Activated T-helper 1 cell treated with anti-CD3 and anti-CD28 coated beads, Interleukin-12 subunit alpha, Interleukin-12 subunit beta, Interleukin-2, Interleukin-4 antibody, amounts not matched to agents 30 ng/mL and 10 ng/mL and 1 ng/mL, durations not matched to agents 14 hours and 24 hours and 36 hours (primary cell): ENCODE data around the gene CCL4. TPM values are rescaled to one million over a fixed set of nuclear protein-coding genes. Genes with fewer than 3 reads are reported as not detected.
A peak's percentile ranks its signal among the peaks of the same experiment; 100 is the strongest.
"Not testable (repeated sequence)": the region's sequence is repeated elsewhere in the genome, so short reads cannot be mapped to it uniquely, and the experiment has no call there.

ENCODE experiments used
- DNase-seq: peaks from one replicate; pipeline ENCODE4 v3.0.0; 2021; ENCODE audit warnings: low spot score
- H3K27ac Mint-ChIP-seq: one replicate; pipeline ENCODE4 v1.8.0; 2021; ENCODE audit warnings: mild to moderate bottlenecking, mixed read lengths
- H3K27me3 Mint-ChIP-seq: one replicate; pipeline ENCODE4 v1.8.0; 2022; ENCODE audit warnings: mild to moderate bottlenecking, moderate library complexity, mixed read lengths; ENCODE audit not compliant: insufficient read depth
- H3K36me3 Mint-ChIP-seq: one replicate; pipeline ENCODE4 v1.8.0; 2021; ENCODE audit warnings: low read depth, mixed read lengths
- H3K4me1 Mint-ChIP-seq: one replicate; pipeline ENCODE4 v1.8.0; 2021; ENCODE audit warnings: low read depth, mixed read lengths
- H3K4me3 Mint-ChIP-seq: one replicate; pipeline ENCODE4 v1.8.0; 2021; ENCODE audit warnings: mild to moderate bottlenecking, moderate library complexity, mixed read lengths
- H3K9me3 Mint-ChIP-seq: one replicate; pipeline ENCODE4 v1.8.0; 2021; ENCODE audit warnings: mixed read lengths
- intact Hi-C: fragments of 100-400 bp; cut with micrococcal nuclease; formaldehyde crosslinking; loops from one replicate; pipeline ENCODE4 v1.15.1; 2024
- total RNA-seq: library from RNA; stranded (reverse); gene quantifications from 2 replicates; pipeline ENCODE4 v1.2.3, GENCODE V29; 2022

CCL4 gene
- total RNA-seq, result 1,230 and 1,243 TPM in 2 replicates

DNA sequence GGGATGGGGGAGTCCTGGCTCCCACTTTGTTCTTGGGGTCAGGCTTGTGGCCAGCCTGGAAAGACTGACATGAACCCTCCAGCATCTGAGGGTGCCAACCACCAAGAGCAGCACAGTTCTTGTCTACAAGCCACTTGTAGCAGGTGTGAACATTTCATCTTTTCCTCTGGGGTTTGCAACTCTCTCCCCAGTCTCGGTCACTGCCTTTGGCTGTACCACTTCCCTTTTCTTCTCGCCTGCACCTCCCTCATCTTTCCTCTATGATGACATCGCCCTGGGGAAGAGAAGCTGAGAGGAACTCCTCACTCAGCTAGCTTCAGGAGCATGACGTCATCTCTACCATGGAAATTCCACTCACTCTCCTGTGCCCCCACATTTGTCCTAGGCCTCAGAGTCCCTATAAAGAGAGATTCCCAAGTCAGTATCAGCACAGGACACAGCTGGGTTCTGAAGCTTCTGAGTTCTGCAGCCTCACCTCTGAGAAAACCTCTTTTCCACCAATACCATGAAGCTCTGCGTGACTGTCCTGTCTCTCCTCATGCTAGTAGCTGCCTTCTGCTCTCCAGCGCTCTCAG is at the start of gene CCL4:
Gene CCL4 (plus strand): TSS at position 427 of the 575 bp plus-strand sequence. CDS start 79 bp downstream, at position 506.
- Mint-ChIP-seq H3K4me3 (peak within 1 kb of the TSS; percentile 88), H3K4me1 (peaks cover 39% of the 10 kb centered on the region), H3K27ac (peak within 1 kb of the TSS; percentile 89), H3K27me3 (peaks cover 16% of the 10 kb centered on the region)
- H3K36me3 Mint-ChIP-seq, H3K9me3 Mint-ChIP-seq, DNase-seq: not testable (repeated sequence)
- intact Hi-C loops, result loop anchor here (1.0 kb wide), 2 partner anchors 13 to 31 kb away; partner anchors contain the start of gene CCL3

DNA sequence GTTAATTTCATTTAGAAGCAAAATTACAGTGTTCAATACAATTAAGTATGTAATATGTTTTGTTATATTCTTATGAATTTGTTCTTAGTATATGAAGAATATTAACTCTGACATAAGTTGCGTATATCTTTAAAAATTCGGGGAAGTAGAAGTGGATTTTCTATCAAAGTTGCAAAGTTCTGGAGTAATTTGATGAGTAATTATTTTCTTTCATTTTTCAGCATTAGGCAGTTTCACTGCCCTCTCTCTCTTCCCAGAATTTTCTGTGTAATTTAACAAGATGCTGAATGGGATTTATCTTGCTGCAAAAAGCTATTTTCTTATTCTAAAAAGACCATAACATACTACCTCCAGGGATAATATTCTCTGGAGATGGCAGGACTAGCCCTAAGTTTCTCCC is 48.5 kb upstream of the CCL4 start:
- Mint-ChIP-seq H3K9me3 (peaks cover 1% of the 10 kb centered on the region), H3K4me1 (no peaks in the 10 kb centered on the region), H3K27me3 (peaks cover 14% of the 10 kb centered on the region), H3K4me3 (no peak overlapping the region), H3K27ac (no peak overlapping the region), H3K36me3 (no peaks in the 10 kb centered on the region)
- intact Hi-C loops, result no loop called here
- no peak for DNase-seq

DNA sequence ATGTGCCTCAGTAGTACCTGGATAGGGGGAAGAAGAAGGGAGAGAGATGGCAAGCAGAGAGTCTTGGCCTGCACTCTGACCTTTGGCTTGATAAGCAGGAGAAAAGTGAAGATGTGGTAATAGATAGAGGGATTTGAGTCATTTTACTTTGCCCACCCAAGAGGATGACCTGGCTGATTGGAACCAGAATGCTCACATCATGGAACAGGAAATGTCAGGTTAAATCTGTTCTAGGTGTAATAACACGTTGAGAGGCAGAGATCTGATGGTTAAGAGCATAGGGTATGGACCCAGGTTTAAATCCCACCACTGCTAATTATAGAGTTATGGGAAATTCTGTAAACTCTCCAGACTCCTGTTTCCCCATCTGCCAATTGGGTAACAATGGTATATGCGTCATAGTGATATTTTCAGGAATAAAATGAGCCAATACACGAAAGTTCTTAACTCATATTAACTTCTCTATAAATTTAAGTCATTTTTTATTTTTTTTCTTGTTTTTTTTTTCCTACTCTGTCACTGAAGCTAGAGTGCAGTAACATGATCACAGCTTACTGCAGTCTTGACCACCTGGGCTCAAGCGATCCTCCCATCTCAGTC is 47.6 kb upstream of the CCL4 start:
- no peak overlapping the region for H3K4me3 Mint-ChIP-seq
- intact Hi-C loops, result no loop called here
- H3K4me1 Mint-ChIP-seq, result no peaks in the 10 kb centered on the region
- no peak overlapping the region for H3K27ac Mint-ChIP-seq
- DNase-seq, result no peak
- H3K36me3 Mint-ChIP-seq, result no peaks in the 10 kb centered on the region
- peaks cover 13% of the 10 kb centered on the region for H3K27me3 Mint-ChIP-seq
- no peaks in the 10 kb centered on the region for H3K9me3 Mint-ChIP-seq

DNA sequence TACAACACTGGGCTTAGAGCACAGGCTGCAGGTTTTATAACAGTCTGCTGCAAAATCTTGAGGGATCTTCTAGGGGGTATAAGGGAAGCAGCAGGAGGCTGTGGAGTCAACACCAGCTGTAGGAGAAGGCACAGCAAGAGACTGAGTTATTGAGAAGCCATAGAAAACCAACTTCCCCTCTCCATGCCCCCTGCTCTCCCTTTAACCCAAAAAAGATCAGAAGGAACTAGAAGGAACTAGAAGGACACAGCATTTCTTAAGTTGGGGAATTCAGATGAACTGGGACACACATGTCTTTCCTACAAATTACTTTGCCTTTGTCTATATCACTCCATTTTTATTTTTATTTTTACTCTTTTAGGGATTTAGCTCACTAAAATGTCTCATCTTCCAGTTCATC is 45.7 kb upstream of the CCL4 start:
- H3K4me1 Mint-ChIP-seq, result no peaks in the 10 kb centered on the region
- H3K27me3 Mint-ChIP-seq, result peaks cover 4% of the 10 kb centered on the region
- no peak overlapping the region for H3K4me3 Mint-ChIP-seq
- H3K27ac Mint-ChIP-seq, result no peak overlapping the region
- DNase-seq, result no peak
- no peaks in the 10 kb centered on the region for H3K36me3 Mint-ChIP-seq
- intact Hi-C loops, result no loop called here
- no peaks in the 10 kb centered on the region for H3K9me3 Mint-ChIP-seq

DNA sequence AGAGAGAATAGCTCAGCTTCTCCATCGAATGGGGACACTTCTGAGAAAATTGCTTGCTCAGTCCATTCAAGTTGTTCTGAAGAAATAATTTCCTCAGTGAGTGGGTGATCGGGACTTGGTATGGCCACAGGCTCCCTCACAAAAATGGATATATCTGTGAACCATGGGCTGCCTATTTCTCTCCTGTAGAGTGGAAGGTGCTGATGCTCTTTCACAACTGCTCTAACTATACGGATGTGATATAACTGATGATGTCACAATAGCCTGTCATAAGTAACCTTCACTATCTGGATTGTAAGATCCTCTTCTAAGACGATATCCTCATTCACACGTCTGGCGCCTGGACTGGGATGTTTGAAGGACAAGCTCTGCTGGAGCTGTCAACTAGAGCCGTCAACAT is 44.2 kb upstream of the CCL4 start:
- Mint-ChIP-seq H3K4me3 (no peak overlapping the region), H3K4me1 (no peaks in the 10 kb centered on the region), H3K27me3 (peaks cover 1% of the 10 kb centered on the region), H3K27ac (no peak overlapping the region), H3K9me3 (peaks cover 3% of the 10 kb centered on the region), H3K36me3 (no peaks in the 10 kb centered on the region)
- no peak for DNase-seq
- intact Hi-C loops, result no loop called here

DNA sequence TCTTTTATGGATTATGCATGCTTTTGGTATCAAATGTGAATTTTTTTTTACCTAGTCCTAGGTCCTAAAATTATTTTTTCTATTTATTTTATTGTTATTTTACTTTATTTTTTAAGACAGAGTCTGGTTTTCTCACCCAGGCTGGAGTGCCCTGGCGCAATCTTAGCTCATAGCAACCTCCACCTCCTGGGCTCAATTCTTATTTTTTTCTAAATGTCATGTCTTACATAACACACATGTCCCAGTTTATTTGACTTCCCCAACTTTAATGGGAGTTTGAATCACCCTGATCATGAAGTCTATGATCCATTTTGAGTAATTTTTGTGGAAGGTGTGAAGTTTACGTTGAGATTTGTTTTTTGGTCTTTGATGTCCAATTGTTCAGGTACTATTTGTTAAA is 42.8 kb upstream of the CCL4 start:
- intact Hi-C loops, result loop anchor here (5.0 kb wide), 1 partner anchor 49 kb away; no protein-coding TSS in a partner anchor
- Mint-ChIP-seq H3K27ac (no peak overlapping the region), H3K36me3 (no peaks in the 10 kb centered on the region), H3K4me1 (no peaks in the 10 kb centered on the region), H3K9me3 (peaks cover 3% of the 10 kb centered on the region), H3K27me3 (peaks cover 1% of the 10 kb centered on the region), H3K4me3 (no peak overlapping the region)
- no peak for DNase-seq

DNA sequence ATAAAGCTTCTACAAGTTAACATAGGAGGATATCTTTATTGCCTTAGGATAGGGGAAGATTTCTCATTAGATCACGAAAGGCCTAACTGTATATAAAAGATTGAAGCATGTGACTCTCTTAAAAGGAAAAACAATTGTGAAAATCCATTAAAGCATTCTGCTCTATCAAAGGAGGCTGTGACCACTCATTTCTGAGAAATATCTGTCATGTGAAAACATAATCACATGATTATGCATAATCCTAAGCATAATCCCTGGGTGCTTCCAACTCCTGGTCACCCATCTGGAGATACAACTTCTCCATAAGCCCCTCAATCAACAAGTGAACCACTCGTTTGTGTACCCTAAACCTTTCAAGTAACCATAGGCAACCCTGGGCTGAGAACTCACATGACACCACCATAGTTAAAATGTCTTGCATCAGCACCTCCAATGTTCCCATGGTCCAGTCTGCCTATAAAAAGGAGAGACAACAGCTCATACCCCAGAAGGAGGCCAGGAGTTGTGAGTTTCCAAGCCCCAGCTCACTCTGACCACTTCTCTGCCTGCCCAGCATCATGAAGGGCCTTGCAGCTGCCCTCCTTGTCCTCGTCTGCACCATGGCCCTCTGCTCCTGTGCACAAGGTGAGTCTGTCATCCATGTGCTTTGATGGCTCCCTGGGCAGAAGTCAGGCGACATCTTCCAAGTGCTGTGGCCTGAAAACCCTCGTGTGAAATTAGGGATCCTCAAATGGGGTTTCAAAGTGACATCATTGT is 39.7 kb upstream of the CCL4 start, which contains the start of gene CCL18:
Gene CCL18 (plus strand): TSS at position 487 of the 756 bp plus-strand sequence. CDS start 71 bp downstream, at position 558.
- intact Hi-C loops, result loop anchor here (5.0 kb wide), 1 partner anchor 52 kb away; no protein-coding TSS in a partner anchor
- Mint-ChIP-seq H3K4me1 (peaks cover 9% of the 10 kb centered on the region), H3K27me3 (peaks cover 6% of the 10 kb centered on the region), H3K9me3 (peaks cover 3% of the 10 kb centered on the region), H3K4me3 (no peak within 1 kb of the TSS), H3K36me3 (no peaks in the 10 kb centered on the region), H3K27ac (no peak within 1 kb of the TSS)
- no peak for DNase-seq

DNA sequence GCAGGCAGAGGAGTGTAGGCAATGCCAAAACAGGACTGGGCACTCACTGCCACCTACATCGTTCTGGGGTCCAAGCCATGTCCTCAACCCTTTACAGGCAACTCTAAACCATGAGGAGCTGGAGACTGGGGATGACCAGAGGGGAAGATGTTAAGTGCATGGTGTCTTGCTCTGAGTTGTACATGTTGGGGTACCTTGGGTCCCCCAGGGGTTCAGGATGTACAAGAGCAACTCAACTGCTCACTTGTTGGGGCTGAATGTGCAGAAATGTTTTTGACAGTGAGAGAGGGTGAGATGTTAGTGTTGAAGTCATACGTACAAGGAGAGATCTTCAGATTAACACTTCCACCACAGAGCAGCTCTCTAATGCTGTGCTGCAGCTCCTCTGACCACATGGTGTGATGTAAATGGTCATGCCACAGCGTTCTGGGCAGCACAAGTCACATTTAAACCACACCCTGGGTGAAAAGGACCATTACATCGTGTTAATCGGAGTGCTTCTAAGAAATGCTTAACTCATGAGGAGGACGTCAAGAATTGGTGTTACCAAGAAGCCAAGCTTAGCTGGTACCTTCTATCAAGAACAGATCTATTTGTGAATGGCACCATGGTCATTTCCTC is 37.2 kb upstream of the CCL4 start:
- H3K36me3 Mint-ChIP-seq, result no peaks in the 10 kb centered on the region
- H3K4me1 Mint-ChIP-seq, result peaks cover 9% of the 10 kb centered on the region
- H3K4me3 Mint-ChIP-seq, result no peak overlapping the region
- H3K9me3 Mint-ChIP-seq, result peaks cover 3% of the 10 kb centered on the region
- peaks cover 6% of the 10 kb centered on the region for H3K27me3 Mint-ChIP-seq
- H3K27ac Mint-ChIP-seq, result peak overlapping the region; percentile 49
- intact Hi-C loops, result no loop called here
- DNase-seq, result no peak

DNA sequence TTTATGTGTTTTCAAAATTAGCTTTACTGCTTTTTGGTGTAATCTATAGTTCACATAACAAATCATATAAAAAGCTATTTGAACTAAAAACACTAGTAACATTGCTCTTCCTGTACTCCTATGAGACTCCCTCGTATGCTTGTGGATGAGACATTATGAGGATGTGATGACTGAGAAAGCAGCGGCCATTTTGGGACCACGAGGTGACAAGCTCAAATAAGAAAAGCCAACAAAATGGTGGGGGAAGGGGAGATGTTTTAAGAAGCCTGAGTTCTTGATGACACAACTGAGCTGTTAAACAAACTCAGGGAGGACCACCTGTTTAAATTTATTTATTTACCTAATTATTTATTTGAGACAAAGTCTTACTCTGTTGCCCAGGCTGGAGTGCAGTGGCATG is 35.1 kb upstream of the CCL4 start:
- no peak for DNase-seq
- Mint-ChIP-seq H3K27me3 (peaks cover 6% of the 10 kb centered on the region), H3K4me1 (peaks cover 21% of the 10 kb centered on the region), H3K36me3 (no peaks in the 10 kb centered on the region), H3K27ac (no peak overlapping the region), H3K9me3 (peaks cover under 1% of the 10 kb centered on the region), H3K4me3 (no peak overlapping the region)
- intact Hi-C loops, result no loop called here

DNA sequence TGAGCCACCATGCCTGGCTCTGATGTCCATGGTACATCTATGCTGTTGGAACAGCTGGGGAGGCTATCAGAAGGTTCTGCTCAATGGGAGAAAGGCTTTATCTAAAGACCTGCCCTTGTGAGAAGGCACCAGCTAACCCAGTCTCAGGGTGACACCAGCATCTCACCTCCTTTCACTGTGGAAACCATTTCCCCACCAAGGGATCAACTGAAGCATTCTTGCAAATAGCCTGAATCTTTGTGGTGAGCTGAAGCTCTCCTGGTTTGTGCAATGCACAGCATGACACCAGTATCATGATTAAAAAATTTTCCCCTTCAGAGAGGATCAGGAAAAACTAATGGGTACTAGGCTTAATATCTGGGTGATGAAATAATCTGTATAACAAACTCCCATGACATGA is 34.5 kb upstream of the CCL4 start:
- Mint-ChIP-seq H3K4me3 (no peak overlapping the region), H3K27ac (peak overlapping the region; percentile 36), H3K36me3 (no peaks in the 10 kb centered on the region), H3K27me3 (peaks cover 6% of the 10 kb centered on the region), H3K9me3 (no peaks in the 10 kb centered on the region), H3K4me1 (peaks cover 26% of the 10 kb centered on the region)
- intact Hi-C loops, result no loop called here
- no peak for DNase-seq

DNA sequence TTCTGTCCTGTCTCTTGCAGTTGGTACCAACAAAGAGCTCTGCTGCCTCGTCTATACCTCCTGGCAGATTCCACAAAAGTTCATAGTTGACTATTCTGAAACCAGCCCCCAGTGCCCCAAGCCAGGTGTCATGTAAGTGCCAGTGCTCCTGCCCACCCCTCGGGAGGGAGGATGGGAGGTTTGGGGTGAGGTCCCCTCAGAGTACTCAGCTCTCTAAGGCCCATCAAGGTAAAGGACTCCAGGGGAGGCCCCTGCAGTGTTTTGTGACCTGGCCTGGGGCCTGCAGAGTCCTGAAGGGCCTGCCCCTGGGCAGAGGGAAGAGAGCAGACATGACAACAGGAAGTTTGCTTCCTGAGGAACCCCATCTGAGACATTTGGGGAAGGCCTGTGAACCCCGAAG is 33.2 kb upstream of the CCL4 start:
- Mint-ChIP-seq H3K4me3 (no peak overlapping the region), H3K27ac (no peak overlapping the region), H3K9me3 (no peaks in the 10 kb centered on the region), H3K36me3 (no peaks in the 10 kb centered on the region), H3K4me1 (peaks cover 32% of the 10 kb centered on the region), H3K27me3 (peaks cover 6% of the 10 kb centered on the region)
- intact Hi-C loops, result loop anchor here (5.0 kb wide), 3 partner anchors 178 to 223 kb away; no protein-coding TSS in a partner anchor
- DNase-seq, result no peak

DNA sequence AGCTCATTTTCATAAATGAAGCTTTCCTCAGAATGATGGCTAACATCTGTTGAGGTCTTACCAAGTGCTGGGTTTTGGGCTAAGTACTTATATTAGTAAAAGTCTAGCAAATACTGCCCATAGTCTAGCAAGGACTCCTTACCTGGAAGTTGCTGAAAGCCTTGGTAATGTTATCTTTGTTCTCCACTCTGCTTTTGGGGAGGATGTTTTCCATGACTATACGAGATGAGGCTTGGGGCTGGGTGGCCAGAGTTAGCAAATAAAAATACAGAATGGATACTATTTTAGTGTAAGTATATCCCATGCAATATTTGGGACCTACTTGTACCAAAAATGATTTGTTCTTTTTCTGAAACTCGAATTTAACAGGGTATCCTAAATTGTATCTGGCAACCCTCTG is 31.9 kb upstream of the CCL4 start:
- H3K9me3 Mint-ChIP-seq, result no peaks in the 10 kb centered on the region
- DNase-seq, result no peak
- H3K36me3 Mint-ChIP-seq, result peaks cover 2% of the 10 kb centered on the region
- H3K4me3 Mint-ChIP-seq, result no peak overlapping the region
- intact Hi-C loops, result loop anchor here (1.0 to 5.0 kb wide), 7 partner anchors 32 to 224 kb away; partner anchors contain the start of gene CCL4
- peaks cover 4% of the 10 kb centered on the region for H3K27me3 Mint-ChIP-seq
- H3K27ac Mint-ChIP-seq, result no peak overlapping the region
- peaks cover 26% of the 10 kb centered on the region for H3K4me1 Mint-ChIP-seq
